Caco-2 (cell line): ENCODE data around the gene NOTCH1. TPM values are rescaled to one million over a fixed set of nuclear protein-coding genes. Genes with fewer than 3 reads are reported as not detected.

Experiments used
- BruUV-seq: library from RNA; stranded (reverse); fragments of 400-500 nt; replicated peaks from 2 replicates; lab custom pipeline; 2021; lab: Mats Ljungman, UMichigan
- CTCF ChIA-PET: fragments of 300-600 bp; sonication (Branson Sonifier 250); formaldehyde crosslinking; loops from one replicate; lab custom pipeline; 2022; ENCODE audit warnings: antibody characterized with exemption; lab: Charles Lee
- POLR2A ChIA-PET: fragments of 300-600 bp; sonication (Branson Sonifier 250); formaldehyde crosslinking; loops from one replicate; lab custom pipeline; 2022; ENCODE audit warnings: antibody characterized with exemption; lab: Charles Lee
- DNase-seq, 2 experiments: peaks; one replicate each; pipeline versions ENCODE4 v3.0.0 to v3.0.0-alpha.2; 2020 to 2022
- H3K27me3 ChIP-seq: replicated peaks from 2 replicates; pipeline ENCODE4 v1.6.0; 2011; ENCODE audit warnings: low read length; ENCODE audit not compliant: control insufficient read depth, insufficient read depth
- H3K36me3 ChIP-seq: 2 replicates; pipeline ENCODE4 v1.5.1; 2011; ENCODE audit warnings: low read length; ENCODE audit not compliant: control insufficient read depth, insufficient read depth
- H3K4me1 ChIP-seq: fragments of 250-450 bp; sonication (Bioruptor Pico); 2 replicates; pipeline ENCODE4 v1.5.1; 2020; ENCODE audit warnings: mild to moderate bottlenecking
- H3K4me3 ChIP-seq: 2 replicates; pipeline ENCODE4 v1.5.1; 2011; ENCODE audit warnings: low read depth, mild to moderate bottlenecking, control low read depth, low read length
- H3K9me3 ChIP-seq: fragments of 250-450 bp; sonication (Bioruptor Pico); 2 replicates; pipeline ENCODE4 v1.5.1; 2020; ENCODE audit warnings: mild to moderate bottlenecking, moderate library complexity
- H3K27ac Mint-ChIP-seq: one replicate; pipeline ENCODE4 v1.8.0; 2022; ENCODE audit warnings: mixed read lengths; ENCODE audit not compliant: unreplicated experiment
- H3K27me3 Mint-ChIP-seq: one replicate; pipeline ENCODE4 v1.8.0; 2022; ENCODE audit warnings: mixed read lengths; ENCODE audit not compliant: insufficient read depth, unreplicated experiment
- H3K36me3 Mint-ChIP-seq: one replicate; pipeline ENCODE4 v1.8.0; 2022; ENCODE audit warnings: mild to moderate bottlenecking, mixed read lengths; ENCODE audit not compliant: insufficient read depth, unreplicated experiment
- H3K4me1 Mint-ChIP-seq: one replicate; pipeline ENCODE4 v1.8.0; 2022; ENCODE audit warnings: low read depth, mixed read lengths; ENCODE audit not compliant: unreplicated experiment
- H3K4me3 Mint-ChIP-seq: one replicate; pipeline ENCODE4 v1.8.0; 2022; ENCODE audit warnings: mild to moderate bottlenecking, moderate library complexity, mixed read lengths; ENCODE audit not compliant: unreplicated experiment
- H3K9me3 Mint-ChIP-seq: one replicate; pipeline ENCODE4 v1.8.0; 2022; ENCODE audit warnings: mixed read lengths; ENCODE audit not compliant: unreplicated experiment
- intact Hi-C: fragments of 100-400 bp; cut with micrococcal nuclease; formaldehyde crosslinking; loops from one replicate; pipeline ENCODE4 v1.10.0; 2022; ENCODE audit not compliant: unreplicated experiment
- total RNA-seq: library from RNA; stranded (reverse); gene quantifications from 2 replicates; pipeline ENCODE4 v1.2.3, GENCODE V29; 2022
- TF ChIP-seq, protein P1 (sequence below), 2 experiments: fragments of 200-600 bp in 1 of 2; IDR thresholded peaks; 1 replicate in 1 of 2; 2 replicates in 1 of 2; pipeline versions ENCODE4 v1.5.1 to v1.8.0; 2011 to 2022; ENCODE audit warnings: antibody characterized with exemption in 1 of 2, control low read depth in 1 of 2, inconsistent platforms in 1 of 2, low read depth in 1 of 2, low read length in 1 of 2, mild to moderate bottlenecking in 1 of 2, moderate library complexity in 1 of 2; ENCODE audit not compliant: insufficient read depth in 1 of 2, severe bottlenecking in 1 of 2, unreplicated experiment in 1 of 2

NOTCH1 gene
- total RNA-seq, 1 experiment from 2014 or later, result 6.3 TPM

DNA sequence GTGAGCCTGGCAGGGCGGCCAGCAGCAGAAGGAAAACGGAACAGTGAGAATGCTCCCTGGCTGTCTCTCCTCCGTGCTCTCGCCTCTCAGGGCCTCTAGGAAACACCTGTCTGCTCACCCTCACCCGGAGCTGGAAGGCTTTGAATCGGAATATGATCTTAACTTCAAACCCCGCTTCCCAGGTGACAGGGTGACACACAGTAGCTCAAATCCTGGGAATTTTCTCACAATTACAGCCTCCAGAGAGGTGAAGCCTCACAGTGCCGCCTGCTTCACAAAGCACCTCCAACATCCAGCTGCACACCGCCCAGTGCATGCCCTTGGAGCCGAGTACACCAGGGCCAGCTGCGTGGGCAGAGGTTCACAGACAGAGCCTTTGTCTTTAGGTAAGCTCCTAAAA, 75.5 kb downstream of the NOTCH1 start:
- intact Hi-C loops, result no loop called here
- Histone ChIP-seq H3K4me1 (no peaks in the 10 kb centered on the region), H3K27me3 (no peaks in the 10 kb centered on the region), H3K9me3 (no peaks in the 10 kb centered on the region), H3K4me3 (no peak overlapping the region), H3K36me3 (peaks cover 8% of the 10 kb centered on the region)
- no peaks in the 10 kb centered on the region for H3K27me3 Mint-ChIP-seq
- H3K27ac Mint-ChIP-seq, result no peak overlapping the region
- no peak overlapping the region for H3K4me3 Mint-ChIP-seq
- no peak for DNase-seq
- TF ChIP-seq, protein P1, sequence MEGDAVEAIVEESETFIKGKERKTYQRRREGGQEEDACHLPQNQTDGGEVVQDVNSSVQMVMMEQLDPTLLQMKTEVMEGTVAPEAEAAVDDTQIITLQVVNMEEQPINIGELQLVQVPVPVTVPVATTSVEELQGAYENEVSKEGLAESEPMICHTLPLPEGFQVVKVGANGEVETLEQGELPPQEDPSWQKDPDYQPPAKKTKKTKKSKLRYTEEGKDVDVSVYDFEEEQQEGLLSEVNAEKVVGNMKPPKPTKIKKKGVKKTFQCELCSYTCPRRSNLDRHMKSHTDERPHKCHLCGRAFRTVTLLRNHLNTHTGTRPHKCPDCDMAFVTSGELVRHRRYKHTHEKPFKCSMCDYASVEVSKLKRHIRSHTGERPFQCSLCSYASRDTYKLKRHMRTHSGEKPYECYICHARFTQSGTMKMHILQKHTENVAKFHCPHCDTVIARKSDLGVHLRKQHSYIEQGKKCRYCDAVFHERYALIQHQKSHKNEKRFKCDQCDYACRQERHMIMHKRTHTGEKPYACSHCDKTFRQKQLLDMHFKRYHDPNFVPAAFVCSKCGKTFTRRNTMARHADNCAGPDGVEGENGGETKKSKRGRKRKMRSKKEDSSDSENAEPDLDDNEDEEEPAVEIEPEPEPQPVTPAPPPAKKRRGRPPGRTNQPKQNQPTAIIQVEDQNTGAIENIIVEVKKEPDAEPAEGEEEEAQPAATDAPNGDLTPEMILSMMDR (IDR thresholded peaks at IDR 0.05; ENCODE audit: insufficient read depth in 1 of 2, low read depth in 1 of 2, low read length in 1 of 2, severe bottlenecking in 1 of 2, unreplicated experiment in 1 of 2), result no peak
- H3K36me3 Mint-ChIP-seq, result peaks cover 92% of the 10 kb centered on the region
- H3K9me3 Mint-ChIP-seq, result no peaks in the 10 kb centered on the region
- no peaks in the 10 kb centered on the region for H3K4me1 Mint-ChIP-seq
- no TSS peak for BruUV-seq
- POLR2A ChIA-PET, result no interaction called here
- CTCF ChIA-PET, result no interaction called here

DNA sequence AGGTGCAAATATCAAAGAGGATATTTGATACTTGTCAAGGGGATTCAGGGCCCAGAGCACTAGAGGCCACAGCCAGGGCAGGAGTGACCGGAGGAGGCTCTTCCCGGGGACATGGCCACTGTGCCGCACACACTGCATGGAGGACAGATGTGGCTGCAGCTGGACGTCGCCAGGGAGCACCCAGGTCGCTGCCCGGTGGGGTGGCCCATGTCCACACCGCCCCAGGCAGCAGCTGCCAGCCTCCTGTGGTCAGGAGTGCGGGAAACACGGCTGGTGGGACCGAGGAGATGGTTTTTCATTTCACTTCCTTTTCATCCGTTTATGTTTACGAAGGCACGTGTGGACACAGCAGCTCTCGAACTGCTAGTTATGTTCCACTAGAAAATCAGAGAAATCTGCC, 78.1 kb downstream of the NOTCH1 start:
- BruUV-seq, result no TSS peak

DNA sequence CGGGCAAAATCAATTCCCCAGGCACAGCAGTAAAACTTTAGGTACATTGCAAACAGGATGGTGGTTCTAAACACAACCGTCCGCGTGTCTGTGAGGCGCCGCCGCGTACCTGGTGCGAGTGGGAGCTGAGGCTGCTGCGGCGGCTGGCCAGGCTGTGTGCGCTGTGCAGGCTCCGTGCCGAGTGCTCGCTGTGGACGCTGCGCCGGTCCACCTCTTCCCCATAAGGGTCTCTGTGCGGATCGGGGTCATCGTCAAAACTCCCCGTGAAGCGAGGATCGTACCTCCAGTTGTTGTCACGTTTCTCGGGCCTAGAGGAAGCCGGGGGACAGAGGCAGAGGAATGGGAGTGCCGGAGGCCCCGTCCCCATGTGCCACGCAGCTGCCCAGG, 79.7 kb downstream of the NOTCH1 start:
- BruUV-seq, result no TSS peak
- Mint-ChIP-seq H3K4me1 (no peaks in the 10 kb centered on the region), H3K9me3 (no peaks in the 10 kb centered on the region), H3K36me3 (peaks cover 90% of the 10 kb centered on the region), H3K4me3 (no peak overlapping the region), H3K27me3 (no peaks in the 10 kb centered on the region), H3K27ac (no peak overlapping the region)
- Histone ChIP-seq H3K36me3 (peaks cover 5% of the 10 kb centered on the region), H3K4me1 (no peaks in the 10 kb centered on the region), H3K4me3 (no peak overlapping the region), H3K27me3 (no peaks in the 10 kb centered on the region), H3K9me3 (no peaks in the 10 kb centered on the region)
- intact Hi-C loops, result no loop called here
- ChIA-PET POLR2A (no interaction called here), CTCF (no interaction called here)
- TF ChIP-seq, protein P1 (IDR thresholded peaks at IDR 0.05; ENCODE audit: insufficient read depth in 1 of 2, low read depth in 1 of 2, low read length in 1 of 2, severe bottlenecking in 1 of 2, unreplicated experiment in 1 of 2), result no peak
- no peak for DNase-seq

More for the DNA sequence above, 78.1 kb downstream of the NOTCH1 start:
- ChIA-PET POLR2A (no interaction called here), CTCF (interaction anchor here (1.0 kb wide), 1 partner anchor 58 kb away, joined by 3 read pairs; no protein-coding TSS in a partner anchor)
- Histone ChIP-seq H3K36me3 (peaks cover 8% of the 10 kb centered on the region), H3K4me1 (no peaks in the 10 kb centered on the region), H3K27me3 (no peaks in the 10 kb centered on the region), H3K4me3 (no peak overlapping the region), H3K9me3 (no peaks in the 10 kb centered on the region)
- DNase-seq, result no peak
- H3K4me1 Mint-ChIP-seq, result no peaks in the 10 kb centered on the region
- H3K27me3 Mint-ChIP-seq, result no peaks in the 10 kb centered on the region
- H3K9me3 Mint-ChIP-seq, result no peaks in the 10 kb centered on the region
- intact Hi-C loops, result no loop called here
- H3K27ac Mint-ChIP-seq, result no peak overlapping the region
- H3K4me3 Mint-ChIP-seq, result no peak overlapping the region
- peaks cover 91% of the 10 kb centered on the region for H3K36me3 Mint-ChIP-seq
- TF ChIP-seq, protein P1 (IDR thresholded peaks at IDR 0.05; ENCODE audit: insufficient read depth in 1 of 2, low read depth in 1 of 2, low read length in 1 of 2, severe bottlenecking in 1 of 2, unreplicated experiment in 1 of 2), result no peak
